K562 (cell line): ENCODE data around the gene C1orf105. TPM values are rescaled to one million over a fixed set of nuclear protein-coding genes. Genes with fewer than 3 reads are reported as not detected.
A peak's percentile ranks its signal among the peaks of the same experiment; 100 is the strongest.

Experiments
- ATAC-seq: fragments of 200-7000 bp; cut with Tn5 transposase; 3 replicates; pipeline ENCODE4 v1.9.1; 2020; ENCODE audit warnings: moderate library complexity
- BruUV-seq: library from RNA; stranded (reverse); fragments of 400-500 nt; replicated peaks from 2 replicates; lab custom pipeline; 2021; lab: Mats Ljungman, UMichigan
- CTCF ChIA-PET: fragments of 300-600 bp; formaldehyde crosslinking; extraction: SDS; loops from one replicate; lab custom pipeline; 2021; ENCODE audit warnings: low intra/inter-chr PET ratio; lab: Yijun Ruan, JAX
- POLR2A ChIA-PET: fragments of 300-600, 350-650 bp; sonication (Branson Sonifier 250); formaldehyde crosslinking; extraction: SDS; loops from one replicate; lab custom pipeline; 2021; ENCODE audit warnings: antibody characterized with exemption, inconsistent platforms; lab: Yijun Ruan, JAX
- DNase-seq, 4 experiments: peaks; one replicate each; pipeline versions ENCODE4 v3.0.0 to v3.0.0-alpha.2; 2011 to 2018; ENCODE audit warnings: low spot score in 3 of 4, mixed read lengths in 3 of 4; ENCODE audit errors: extremely low read depth in 1 of 4
- FAIRE-seq: peaks from 2 replicates; lab custom pipeline; 2011; peaks lifted over from hg19 to GRCh38; lab: Jason Lieb, UNC
- H2AFZ ChIP-seq: 2 replicates; pipeline ENCODE4 v1.6.0; 2011; ENCODE audit warnings: low read depth, low read length, control low read depth, inconsistent platforms
- H3K27ac ChIP-seq: fragments of 200-600 bp; 3 replicates; pipeline ENCODE4 v1.8.0; 2011; ENCODE audit warnings: low read depth, mild to moderate bottlenecking, control low read depth, inconsistent platforms, low read length, moderate library complexity, mixed read lengths; ENCODE audit errors: extremely low read depth
- H3K27me3 ChIP-seq, 2 experiments: fragments of 300-600 bp in 1 of 2; 2 replicates in 1 of 2; 3 replicates in 1 of 2; pipeline versions ENCODE4 v1.6.0 to v1.8.0; 2011; ENCODE audit warnings: inconsistent platforms in 2 of 2, low read length in 2 of 2, mild to moderate bottlenecking in 1 of 2, mixed read lengths in 1 of 2, moderate library complexity in 1 of 2; ENCODE audit not compliant: control insufficient read depth in 2 of 2, insufficient read depth in 2 of 2
- H3K36me3 ChIP-seq: fragments of 300-600 bp; 3 replicates; pipeline ENCODE4 v1.8.0; 2011; ENCODE audit warnings: mild to moderate bottlenecking, low read length, inconsistent platforms; ENCODE audit not compliant: control insufficient read depth, insufficient read depth
- H3K4me1 ChIP-seq, 2 experiments: fragments of 200-600 bp in 1 of 2; replicated peaks in 1 of 2; 2 replicates in 1 of 2; 3 replicates in 1 of 2; pipeline versions ENCODE4 v1.5.1 to v1.8.0; 2011; ENCODE audit warnings: inconsistent platforms in 2 of 2, low read length in 2 of 2, mild to moderate bottlenecking in 1 of 2, mixed read lengths in 1 of 2, moderate library complexity in 1 of 2; ENCODE audit not compliant: control insufficient read depth in 2 of 2, insufficient read depth in 2 of 2
- H3K4me2 ChIP-seq: 2 replicates; pipeline ENCODE4 v1.6.1; 2011; ENCODE audit warnings: low read length, control low read depth, inconsistent platforms, mixed read lengths; ENCODE audit not compliant: insufficient read depth
- H3K4me3 ChIP-seq: fragments of 200-600 bp; sonication (generic), shearing (Covaris generic); 2 replicates; pipeline ENCODE4 v1.5.1; 2016; ENCODE audit warnings: control low read depth, inconsistent platforms
- H3K79me2 ChIP-seq: fragments of 200-600 bp; 3 replicates; pipeline ENCODE4 v1.8.0; 2011; ENCODE audit warnings: low read length, inconsistent platforms; ENCODE audit not compliant: control insufficient read depth, insufficient read depth
- H3K9ac ChIP-seq, 2 experiments: 2 replicates each; pipeline versions ENCODE4 v1.6.0 to v1.6.1; 2011; ENCODE audit warnings: low read depth in 2 of 2, low read length in 2 of 2, control low read depth in 1 of 2, inconsistent platforms in 1 of 2, mild to moderate bottlenecking in 1 of 2, mixed read lengths in 1 of 2; ENCODE audit not compliant: insufficient read depth in 1 of 2
- H3K9me1 ChIP-seq: one replicate; pipeline ENCODE4 v1.6.0; 2011; ENCODE audit warnings: inconsistent platforms, mild to moderate bottlenecking, low read length, moderate library complexity; ENCODE audit not compliant: control insufficient read depth, insufficient read depth
- H3K9me3 ChIP-seq: replicated peaks from 2 replicates; pipeline ENCODE4 v1.5.1; 2011; ENCODE audit warnings: low read depth, low read length, inconsistent platforms; ENCODE audit not compliant: control insufficient read depth, insufficient read depth
- H4K20me1 ChIP-seq: replicated peaks from 2 replicates; pipeline ENCODE4 v1.6.1; 2011; ENCODE audit warnings: low read length, inconsistent platforms, mixed read lengths; ENCODE audit not compliant: control insufficient read depth, insufficient read depth
- ARID1B ChIP-seq: fragments of 450-650 bp; IDR thresholded peaks from 2 replicates; pipeline ENCODE4 v1.6.1; 2016; ENCODE audit warnings: antibody characterized with exemption, mild to moderate bottlenecking, inconsistent platforms
- CBX2 ChIP-seq: fragments of 200-600 bp; sonication (generic); IDR thresholded peaks from one replicate; pipeline ENCODE4 v1.6.1; 2012; ENCODE audit warnings: mild to moderate bottlenecking, low read length, inconsistent platforms; ENCODE audit not compliant: insufficient read depth, poor library complexity, severe bottlenecking
- KAT7 ChIP-seq: sonication (generic); formaldehyde crosslinking; IDR thresholded peaks from 2 replicates; pipeline ENCODE4 v1.8.0; 2022; ENCODE audit warnings: missing genetic modification reagents, mild to moderate bottlenecking, borderline replicate concordance
- NFE2 ChIP-seq: IDR thresholded peaks from 2 replicates; pipeline ENCODE4 v1.6.1; 2014; ENCODE audit warnings: antibody characterized with exemption, low read depth
- TCF3 ChIP-seq: sonication (generic); formaldehyde crosslinking; IDR thresholded peaks from 2 replicates; pipeline ENCODE4 v1.4.0; 2020; ENCODE audit warnings: mild to moderate bottlenecking, missing genetic modification reagents
- TEAD2 ChIP-seq: fragments of 450-650 bp; IDR thresholded peaks from 2 replicates; pipeline ENCODE4 v1.6.1; 2016; ENCODE audit warnings: missing genetic modification characterization, control low read depth, missing compliant biosample characterization
- TOE1 ChIP-seq, 2 experiments: fragments of 450-650 bp in 1 of 2; sonication (generic) in 1 of 2; formaldehyde crosslinking in 1 of 2; IDR thresholded peaks; 2 replicates each; pipeline versions ENCODE4 v1.7.1 to v1.8.0; 2016 to 2022; ENCODE audit warnings: borderline replicate concordance in 2 of 2, mild to moderate bottlenecking in 2 of 2, antibody characterized with exemption in 1 of 2, inconsistent platforms in 1 of 2, low read depth in 1 of 2, missing genetic modification reagents in 1 of 2, moderate library complexity in 1 of 2
- ZEB2 ChIP-seq: fragments of 450-650 bp; IDR thresholded peaks from 2 replicates; pipeline ENCODE4 v1.6.1; 2016
- WGBS: fragments of 100-300 bp; shearing (Covaris generic); methylation state at CpG from one replicate; pipeline ENCODE4 v1.1.6; 2016; ENCODE audit warnings: low coverage, mixed read lengths; ENCODE audit not compliant: insufficient coverage; ENCODE audit errors: missing lambda C conversion rate; 5-methylcytosine and 5-hydroxymethylcytosine counted together
- in situ Hi-C: fragments of 300-500 bp; cut with MboI; formaldehyde crosslinking; loops from 4 replicates; pipeline ENCODE4 v1.15.0; 2018; ENCODE audit warnings: inconsistent platforms, mixed read lengths
- intact Hi-C: fragments of 100-400 bp; cut with micrococcal nuclease; formaldehyde crosslinking; loops from 2 replicates; pipeline ENCODE4 v1.14.2; 2022
- polyA plus RNA-seq, 8 experiments: library from polyadenylated mRNA; depleted of rRNA in 4 of 8; stranded (reverse) in 5 of 8; unstranded in 3 of 8; fragments of >200 nt; fragmentation: Nextera tagmentation in 2 of 8; fragmentation: Illumina TruSeq in 1 of 8; extraction: Ambion mirVana in 2 of 8; extraction: Trizol in 1 of 8; gene quantifications; 2 replicates each; pipeline versions ENCODE4 v1.2.1 to v1.2.3, GENCODE V29; 2011 to 2014; ENCODE audit warnings: inconsistent platforms in 1 of 8, missing spikeins in 1 of 8
- total RNA-seq, 7 experiments: library from RNA; depleted of rRNA in 6 of 7; stranded (reverse); fragments of >200 nt in 6 of 7; fragmentation: Illumina TruSeq in 2 of 7; extraction: Trizol in 2 of 7; gene quantifications; 2 replicates each; pipeline versions ENCODE4 v1.2.1 to v1.2.3, GENCODE V29; 2011 to 2021; ENCODE audit warnings: low replicate concordance in 1 of 7
- TF ChIP-seq, protein P1 (sequence below): fragments of 250-450 bp; sonication (Bioruptor Pico); IDR thresholded peaks from 2 replicates; pipeline ENCODE4 v1.5.0; 2020; ENCODE audit warnings: mild to moderate bottlenecking
- TF ChIP-seq, protein P2 (sequence below), 2 experiments: IDR thresholded peaks; 2 replicates each; pipeline ENCODE4 v1.6.1; 2012; ENCODE audit warnings: improper control_type of control experiment in 2 of 2, low read depth in 2 of 2, low read length in 2 of 2, borderline replicate concordance in 1 of 2
- TF ChIP-seq, protein P3 (sequence below): sonication (generic); formaldehyde crosslinking; IDR thresholded peaks from 2 replicates; pipeline ENCODE4 v1.8.1; 2023; ENCODE audit warnings: missing genetic modification reagents, mild to moderate bottlenecking, borderline replicate concordance

C1orf105 gene
- total and polyA plus RNA-seq, 9 of the 15 experiments (the other 6 are each of a cell fraction or from before 2014, with no cell fraction given): 0.08 TPM; not detected in 8

DNA sequence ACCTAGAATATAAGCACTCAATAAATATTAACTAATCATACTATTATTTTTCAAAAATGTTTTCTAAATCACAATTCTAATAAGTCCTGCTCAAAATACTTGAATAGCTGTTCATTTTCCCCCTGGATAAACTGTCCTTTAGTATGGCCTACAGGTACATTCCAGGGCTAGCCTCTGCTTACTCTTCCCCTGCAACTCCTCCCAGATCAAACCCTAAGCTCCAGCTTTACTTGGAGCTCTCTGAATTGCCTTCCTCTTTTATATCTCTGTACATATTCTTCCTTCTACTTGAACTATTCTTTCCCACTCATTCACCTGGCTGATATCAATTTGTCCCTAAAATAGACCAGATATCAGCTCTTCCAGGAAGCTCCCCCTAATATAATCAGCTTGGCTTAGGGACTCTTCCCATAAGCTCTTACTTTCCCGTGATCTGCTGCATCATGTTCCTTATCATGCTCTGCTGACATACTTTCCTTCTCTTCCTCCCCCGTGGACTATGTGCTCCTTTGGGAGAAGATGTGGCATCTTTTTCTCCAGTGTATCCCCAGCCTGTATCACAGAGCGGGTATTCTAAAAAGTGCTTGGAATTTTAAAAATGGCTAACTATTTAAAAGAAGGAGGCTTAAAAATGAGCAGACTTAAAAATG lies 66.4 kb downstream of the C1orf105 start:
- FAIRE-seq (no peak), ATAC-seq (peak; percentile 71), DNase-seq (peak in 2 of 4 experiments; percentile 35 to 39)
- WGBS: 17% methylated on average over 3 of the region's 3 CpGs
- no peaks in the 10 kb centered on the region for H3K27me3 ChIP-seq
- in situ Hi-C loops (no loop called here), intact Hi-C loops (no loop called here)
- peaks cover 0 to 17% of the 10 kb centered on the region in 2 experiments; a peak in 3 of 5 replicates for H3K4me1 ChIP-seq
- H2AFZ ChIP-seq: peak overlapping the region; percentile 41
- H3K9ac ChIP-seq: no peak overlapping the region
- no peaks in the 10 kb centered on the region for H3K9me3 ChIP-seq
- H3K4me3 ChIP-seq: no peak overlapping the region
- H3K9me1 ChIP-seq: no peaks in the 10 kb centered on the region
- H3K4me2 ChIP-seq: peak overlapping the region; percentile 36; the same call in 1 of the 2 replicates
- no peak overlapping the region for H3K27ac ChIP-seq
- BruUV-seq: no TSS peak
- CTCF ChIA-PET: no interaction called here
- no peaks in the 10 kb centered on the region for H3K79me2 ChIP-seq
- H3K36me3 ChIP-seq: no peaks in the 10 kb centered on the region
- no peaks in the 10 kb centered on the region for H4K20me1 ChIP-seq
- POLR2A ChIA-PET: interaction anchor here (0.6 to 2.1 kb wide), 11 partner anchors 10 to 50 kb away, joined by 3 to 6 read pairs (median 3); no protein-coding TSS in a partner anchor
- TF ChIP-seq NFE2 (peak; percentile 87), KAT7 (CRISPR knock-in tag) (peak; percentile 36; the same call in 1 of the 2 replicates), ARID1B (peak; percentile 74), TEAD2 (peak; percentile 21; the same call in 1 of the 2 replicates), TOE1 (IDR thresholded peaks at IDR 0.05; ENCODE audit: borderline replicate concordance) (no peak), TOE1 (CRISPR knock-in tag; IDR thresholded peaks at IDR 0.05; ENCODE audit: borderline replicate concordance, low read depth) (no peak), TCF3 (CRISPR knock-in tag) (peak; percentile 19; the same call in 1 of the 2 replicates), ZEB2 (peak; percentile 61; the same call in 1 of the 2 replicates), CBX2 (no peak)
- TF ChIP-seq, protein P1, sequence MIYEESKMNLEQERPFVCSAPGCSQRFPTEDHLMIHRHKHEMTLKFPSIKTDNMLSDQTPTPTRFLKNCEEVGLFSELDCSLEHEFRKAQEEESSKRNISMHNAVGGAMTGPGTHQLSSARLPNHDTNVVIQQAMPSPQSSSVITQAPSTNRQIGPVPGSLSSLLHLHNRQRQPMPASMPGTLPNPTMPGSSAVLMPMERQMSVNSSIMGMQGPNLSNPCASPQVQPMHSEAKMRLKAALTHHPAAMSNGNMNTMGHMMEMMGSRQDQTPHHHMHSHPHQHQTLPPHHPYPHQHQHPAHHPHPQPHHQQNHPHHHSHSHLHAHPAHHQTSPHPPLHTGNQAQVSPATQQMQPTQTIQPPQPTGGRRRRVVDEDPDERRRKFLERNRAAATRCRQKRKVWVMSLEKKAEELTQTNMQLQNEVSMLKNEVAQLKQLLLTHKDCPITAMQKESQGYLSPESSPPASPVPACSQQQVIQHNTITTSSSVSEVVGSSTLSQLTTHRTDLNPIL (CRISPR knock-in tag): 0 out of 2 replicates have a peak, but pooled peaks have one; percentile 11
- TF ChIP-seq, protein P2, sequence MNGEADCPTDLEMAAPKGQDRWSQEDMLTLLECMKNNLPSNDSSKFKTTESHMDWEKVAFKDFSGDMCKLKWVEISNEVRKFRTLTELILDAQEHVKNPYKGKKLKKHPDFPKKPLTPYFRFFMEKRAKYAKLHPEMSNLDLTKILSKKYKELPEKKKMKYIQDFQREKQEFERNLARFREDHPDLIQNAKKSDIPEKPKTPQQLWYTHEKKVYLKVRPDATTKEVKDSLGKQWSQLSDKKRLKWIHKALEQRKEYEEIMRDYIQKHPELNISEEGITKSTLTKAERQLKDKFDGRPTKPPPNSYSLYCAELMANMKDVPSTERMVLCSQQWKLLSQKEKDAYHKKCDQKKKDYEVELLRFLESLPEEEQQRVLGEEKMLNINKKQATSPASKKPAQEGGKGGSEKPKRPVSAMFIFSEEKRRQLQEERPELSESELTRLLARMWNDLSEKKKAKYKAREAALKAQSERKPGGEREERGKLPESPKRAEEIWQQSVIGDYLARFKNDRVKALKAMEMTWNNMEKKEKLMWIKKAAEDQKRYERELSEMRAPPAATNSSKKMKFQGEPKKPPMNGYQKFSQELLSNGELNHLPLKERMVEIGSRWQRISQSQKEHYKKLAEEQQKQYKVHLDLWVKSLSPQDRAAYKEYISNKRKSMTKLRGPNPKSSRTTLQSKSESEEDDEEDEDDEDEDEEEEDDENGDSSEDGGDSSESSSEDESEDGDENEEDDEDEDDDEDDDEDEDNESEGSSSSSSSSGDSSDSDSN (IDR thresholded peaks at IDR 0.05; ENCODE audit: borderline replicate concordance in 1 of 2, low read depth in 2 of 2, low read length in 2 of 2): 0 out of 4 replicates have a peak, but pooled peaks of 1 of the 2 experiments have one; percentile 50
- TF ChIP-seq, protein P3, sequence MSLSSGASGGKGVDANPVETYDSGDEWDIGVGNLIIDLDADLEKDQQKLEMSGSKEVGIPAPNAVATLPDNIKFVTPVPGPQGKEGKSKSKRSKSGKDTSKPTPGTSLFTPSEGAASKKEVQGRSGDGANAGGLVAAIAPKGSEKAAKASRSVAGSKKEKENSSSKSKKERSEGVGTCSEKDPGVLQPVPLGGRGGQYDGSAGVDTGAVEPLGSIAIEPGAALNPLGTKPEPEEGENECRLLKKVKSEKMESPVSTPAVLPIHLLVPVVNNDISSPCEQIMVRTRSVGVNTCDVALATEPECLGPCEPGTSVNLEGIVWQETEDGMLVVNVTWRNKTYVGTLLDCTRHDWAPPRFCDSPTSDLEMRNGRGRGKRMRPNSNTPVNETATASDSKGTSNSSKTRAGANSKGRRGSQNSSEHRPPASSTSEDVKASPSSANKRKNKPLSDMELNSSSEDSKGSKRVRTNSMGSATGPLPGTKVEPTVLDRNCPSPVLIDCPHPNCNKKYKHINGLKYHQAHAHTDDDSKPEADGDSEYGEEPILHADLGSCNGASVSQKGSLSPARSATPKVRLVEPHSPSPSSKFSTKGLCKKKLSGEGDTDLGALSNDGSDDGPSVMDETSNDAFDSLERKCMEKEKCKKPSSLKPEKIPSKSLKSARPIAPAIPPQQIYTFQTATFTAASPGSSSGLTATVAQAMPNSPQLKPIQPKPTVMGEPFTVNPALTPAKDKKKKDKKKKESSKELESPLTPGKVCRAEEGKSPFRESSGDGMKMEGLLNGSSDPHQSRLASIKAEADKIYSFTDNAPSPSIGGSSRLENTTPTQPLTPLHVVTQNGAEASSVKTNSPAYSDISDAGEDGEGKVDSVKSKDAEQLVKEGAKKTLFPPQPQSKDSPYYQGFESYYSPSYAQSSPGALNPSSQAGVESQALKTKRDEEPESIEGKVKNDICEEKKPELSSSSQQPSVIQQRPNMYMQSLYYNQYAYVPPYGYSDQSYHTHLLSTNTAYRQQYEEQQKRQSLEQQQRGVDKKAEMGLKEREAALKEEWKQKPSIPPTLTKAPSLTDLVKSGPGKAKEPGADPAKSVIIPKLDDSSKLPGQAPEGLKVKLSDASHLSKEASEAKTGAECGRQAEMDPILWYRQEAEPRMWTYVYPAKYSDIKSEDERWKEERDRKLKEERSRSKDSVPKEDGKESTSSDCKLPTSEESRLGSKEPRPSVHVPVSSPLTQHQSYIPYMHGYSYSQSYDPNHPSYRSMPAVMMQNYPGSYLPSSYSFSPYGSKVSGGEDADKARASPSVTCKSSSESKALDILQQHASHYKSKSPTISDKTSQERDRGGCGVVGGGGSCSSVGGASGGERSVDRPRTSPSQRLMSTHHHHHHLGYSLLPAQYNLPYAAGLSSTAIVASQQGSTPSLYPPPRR (CRISPR knock-in tag): no peak
